ENCODE data around the gene ZBTB18.

The ZBTB18 gene

GRCh38 chr1:244088161-244088560, 37.1 kb downstream of the ZBTB18 start:
- DNase-seq (ENCODE audit: low read depth, low spot score): no peak

- DNase-seq (ENCODE audit: low read depth, low spot score): no peak
These were observed 38.5 kb downstream of the ZBTB18 start for GRCh38 chr1:244089561-244089960.

DNA sequence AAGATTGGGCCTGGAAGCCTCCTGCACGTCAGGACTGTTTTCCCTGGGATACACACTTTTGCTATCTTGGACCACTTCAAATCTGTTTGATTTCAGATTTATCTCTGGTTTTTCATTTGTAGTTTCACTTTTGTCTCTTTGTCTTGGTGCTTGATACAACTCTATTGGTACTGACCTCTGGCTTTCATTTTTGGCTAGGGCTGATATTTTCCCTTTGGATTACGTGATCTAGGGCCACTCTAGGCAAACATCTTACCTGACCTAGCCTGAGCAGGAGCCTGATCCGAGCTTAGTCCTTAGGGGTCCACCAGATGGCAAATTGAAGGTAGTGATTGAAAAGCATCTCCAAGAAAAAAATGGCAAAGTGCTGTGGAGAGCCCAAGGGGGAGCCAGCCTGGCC, 39.6 kb downstream of the ZBTB18 start:
- DNase-seq (ENCODE audit: low read depth, low spot score): no peak

- peak; percentile 86 for DNase-seq (ENCODE audit: low read depth, low spot score)
These were observed 41.3 kb downstream of the ZBTB18 start for GRCh38 chr1:244092293-244092963.

GRCh38 chr1:244092964-244093638, 42.0 kb downstream of the ZBTB18 start:
- DNase-seq (ENCODE audit: low read depth, low spot score): no peak

DNA sequence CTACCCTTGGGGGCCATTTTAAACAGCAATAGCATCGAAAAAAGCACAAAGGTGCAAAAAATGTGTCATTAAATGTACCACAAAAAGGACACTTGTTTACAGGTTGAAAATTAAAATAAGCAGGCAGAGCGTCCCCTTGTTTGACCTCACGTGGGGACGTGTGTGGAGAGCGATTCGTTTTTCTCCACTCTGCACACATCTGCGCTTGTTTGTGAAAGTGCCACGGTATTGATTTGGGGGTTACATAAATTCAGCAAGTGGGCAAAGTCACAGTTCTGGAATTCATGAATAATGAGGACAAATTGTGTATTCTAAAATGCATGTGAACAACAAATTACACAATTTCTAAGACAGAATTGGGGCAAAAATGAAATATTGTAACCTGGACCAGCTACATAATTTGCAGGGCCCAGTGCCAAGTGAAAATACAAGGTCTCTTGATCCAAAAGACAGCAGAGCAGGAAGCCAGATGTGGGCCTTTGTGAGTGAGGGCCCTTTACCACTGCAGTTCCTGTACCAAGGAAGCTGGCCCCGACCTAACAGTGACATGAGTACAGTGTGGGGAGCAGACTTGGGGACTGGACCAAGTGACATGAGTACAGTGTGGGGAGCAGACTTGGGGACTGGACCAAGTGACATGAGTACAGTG, 43.9 kb downstream of the ZBTB18 start:
- DNase-seq (ENCODE audit: low read depth, low spot score): no peak

GRCh38 chr1:244095529-244095911, 44.4 kb downstream of the ZBTB18 start:
- no peak for DNase-seq (ENCODE audit: low read depth, low spot score)

DNA sequence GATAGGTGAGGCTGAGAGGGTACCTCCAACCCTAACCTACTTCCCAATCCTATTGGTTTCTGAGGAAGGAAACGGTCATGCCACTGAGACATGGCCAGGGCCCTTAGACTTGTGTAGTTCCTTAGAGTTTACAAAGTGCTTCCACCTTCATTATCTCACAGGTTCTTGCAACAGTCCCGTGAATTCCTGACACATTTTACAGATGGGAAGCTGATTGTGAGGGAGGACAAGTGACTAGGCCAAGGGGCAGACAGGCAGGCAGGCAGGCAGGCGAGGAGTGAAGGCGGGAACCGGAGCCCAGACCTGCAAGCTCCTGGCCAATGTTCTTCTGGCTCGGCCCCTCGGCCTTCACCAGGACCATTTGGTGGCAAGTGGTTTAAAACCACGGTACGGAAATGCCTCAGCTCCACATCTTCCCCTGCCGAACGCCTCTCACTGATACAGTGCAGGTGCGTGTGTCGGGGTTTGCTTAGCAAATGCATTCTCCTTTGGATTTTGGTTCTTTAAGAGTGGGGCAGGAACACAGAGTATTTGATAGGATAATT, 45.1 kb downstream of the ZBTB18 start:
- DNase-seq (ENCODE audit: low read depth, low spot score): no peak

GRCh38 chr1:244096691-244097090, 45.6 kb downstream of the ZBTB18 start:
- no peak for DNase-seq (ENCODE audit: low read depth, low spot score)

- DNase-seq (ENCODE audit: low read depth, low spot score): no peak
These were observed 46.7 kb downstream of the ZBTB18 start for GRCh38 chr1:244097523-244098405.

DNA sequence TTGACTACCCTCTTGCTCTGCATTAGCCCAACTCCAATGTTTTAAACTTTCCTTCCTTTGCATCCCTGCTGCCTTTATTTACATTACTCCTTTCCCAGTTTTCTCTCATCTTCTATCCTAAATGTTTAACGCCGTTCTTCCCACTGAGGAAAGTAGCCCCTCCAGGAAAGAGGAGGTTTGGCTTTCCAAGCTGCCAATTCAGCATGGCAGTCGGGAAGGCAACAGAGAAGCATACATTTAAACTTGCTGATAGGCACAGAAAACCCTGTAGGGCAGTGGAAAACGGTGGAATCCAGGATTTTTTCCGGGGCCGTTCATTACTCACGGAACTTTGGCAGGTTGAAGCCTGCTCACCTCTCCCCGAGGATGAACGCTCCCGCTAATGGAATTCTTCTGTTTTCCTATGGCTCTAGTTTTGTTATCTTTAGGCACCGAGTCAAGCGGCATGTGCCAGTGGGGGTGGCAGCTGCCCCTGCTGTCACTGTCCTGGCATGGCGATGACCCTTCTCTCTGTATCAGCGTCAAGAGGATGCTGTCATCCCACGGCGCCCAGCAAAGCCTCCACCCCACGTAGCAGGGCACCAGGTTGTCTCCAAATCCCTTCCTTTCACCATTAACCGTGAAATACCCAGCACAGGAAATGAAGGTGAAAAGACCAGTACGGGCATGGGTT, 48.3 kb downstream of the ZBTB18 start:
- DNase-seq (ENCODE audit: low read depth, low spot score): no peak

- no peak for DNase-seq (ENCODE audit: low read depth, low spot score)
These were observed 49.2 kb downstream of the ZBTB18 start for GRCh38 chr1:244100276-244100675.

DNA sequence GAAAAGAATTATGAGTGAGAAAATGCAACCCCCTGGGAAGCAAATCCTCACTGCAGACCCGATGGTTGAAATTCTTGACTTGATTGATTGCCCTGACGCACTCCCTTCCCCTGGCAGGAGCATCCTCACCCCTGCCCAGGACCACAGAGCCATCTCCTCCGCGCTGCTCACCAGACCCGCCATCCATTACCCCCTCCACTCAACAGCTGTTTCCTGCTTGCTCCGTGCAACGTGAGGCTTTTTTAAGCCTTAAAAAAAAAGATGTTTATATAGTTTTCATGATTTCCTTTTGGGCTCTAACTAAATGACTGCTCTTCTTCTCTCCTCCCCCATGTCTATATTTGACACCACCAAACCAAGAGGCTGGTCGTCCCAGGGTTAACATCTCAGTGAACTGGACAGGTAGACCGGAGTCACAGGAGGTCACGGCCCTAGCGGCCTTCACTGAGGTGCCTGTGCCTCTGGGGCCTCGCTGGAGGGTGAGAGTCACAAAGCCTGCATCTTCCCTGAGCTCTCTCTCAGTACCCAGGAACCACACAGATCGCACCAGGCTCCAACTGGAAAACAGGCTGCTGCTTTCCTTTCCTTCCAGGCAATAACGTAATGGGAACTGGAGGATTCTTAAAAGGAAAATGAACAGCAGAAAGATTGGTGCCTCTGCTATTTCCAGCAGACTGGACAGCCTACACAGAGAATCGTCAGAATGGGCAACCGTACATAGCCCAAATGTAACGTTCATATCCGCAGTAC, 49.8 kb downstream of the ZBTB18 start:
- no peak for DNase-seq (ENCODE audit: low read depth, low spot score)

DNA sequence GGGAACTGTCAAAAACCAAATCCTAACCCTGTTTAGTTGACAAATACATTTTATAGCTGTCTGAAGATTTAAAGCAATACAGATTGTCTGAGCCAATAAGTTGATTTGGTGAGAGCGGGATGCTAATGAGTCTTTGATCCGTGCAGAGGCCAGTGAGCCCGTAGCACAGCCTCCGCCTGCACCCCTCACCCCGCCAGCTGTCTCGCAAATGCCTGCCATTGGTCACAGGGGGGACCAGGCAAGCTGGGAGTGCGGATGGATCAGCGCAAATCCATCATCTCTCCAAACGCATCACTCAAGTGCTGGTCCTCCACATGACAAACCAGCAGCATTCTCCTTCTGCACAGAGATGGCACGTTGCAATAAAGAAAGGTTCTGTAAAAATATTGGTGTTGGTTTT, 51.0 kb downstream of the ZBTB18 start:
- no peak for DNase-seq (ENCODE audit: low read depth, low spot score)

- DNase-seq (ENCODE audit: low read depth, low spot score): no peak
These were observed 51.4 kb downstream of the ZBTB18 start for GRCh38 chr1:244102468-244102867.

- DNase-seq (ENCODE audit: low read depth, low spot score): peak; percentile 97
These were observed 53.4 kb downstream of the ZBTB18 start for GRCh38 chr1:244104309-244105060.

- DNase-seq (ENCODE audit: low read depth, low spot score): no peak
These were observed 55.1 kb downstream of the ZBTB18 start for GRCh38 chr1:244106176-244106575.

Data from astrocyte of the hippocampus (primary cell).